Measurements from ENCODE around the gene FGGY. TPM values are rescaled to one million over a fixed set of nuclear protein-coding genes. Genes with fewer than 3 reads are reported as not detected.

FGGY gene
- total RNA-seq, 2 donors from 2014 or later, result 12.2 to 17.4 TPM

DNA sequence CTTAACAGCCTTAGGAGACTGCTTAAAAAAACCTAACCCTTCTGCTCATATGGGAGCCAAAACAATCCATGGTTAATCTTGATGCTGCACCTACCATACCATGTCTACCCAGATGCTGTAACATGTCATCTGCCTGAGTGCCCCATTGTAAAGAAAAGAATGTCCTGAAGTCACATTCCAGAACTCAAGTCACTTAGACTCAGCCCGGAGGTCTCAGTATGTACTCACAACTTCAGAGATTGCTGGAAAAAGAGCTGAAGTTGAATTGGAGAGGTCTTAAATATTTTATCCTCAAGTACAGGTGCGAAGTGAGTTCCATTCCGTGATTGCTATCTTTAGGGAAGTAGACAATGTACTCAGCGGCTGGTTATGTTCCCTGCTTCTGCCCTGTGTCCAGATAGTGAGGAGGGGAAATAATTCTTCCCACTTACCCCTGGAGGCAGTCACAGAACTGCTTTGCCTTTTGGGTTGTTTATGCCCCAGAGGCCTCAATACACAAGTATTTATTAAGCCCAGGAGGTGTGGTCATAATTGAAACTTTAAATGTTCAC, 460.4 kb downstream of the FGGY start:
- ATAC-seq, result no peak
- no peak for TF ChIP-seq POLR2A (IDR thresholded peaks at IDR 0.05)
- TF ChIP-seq, protein P1, sequence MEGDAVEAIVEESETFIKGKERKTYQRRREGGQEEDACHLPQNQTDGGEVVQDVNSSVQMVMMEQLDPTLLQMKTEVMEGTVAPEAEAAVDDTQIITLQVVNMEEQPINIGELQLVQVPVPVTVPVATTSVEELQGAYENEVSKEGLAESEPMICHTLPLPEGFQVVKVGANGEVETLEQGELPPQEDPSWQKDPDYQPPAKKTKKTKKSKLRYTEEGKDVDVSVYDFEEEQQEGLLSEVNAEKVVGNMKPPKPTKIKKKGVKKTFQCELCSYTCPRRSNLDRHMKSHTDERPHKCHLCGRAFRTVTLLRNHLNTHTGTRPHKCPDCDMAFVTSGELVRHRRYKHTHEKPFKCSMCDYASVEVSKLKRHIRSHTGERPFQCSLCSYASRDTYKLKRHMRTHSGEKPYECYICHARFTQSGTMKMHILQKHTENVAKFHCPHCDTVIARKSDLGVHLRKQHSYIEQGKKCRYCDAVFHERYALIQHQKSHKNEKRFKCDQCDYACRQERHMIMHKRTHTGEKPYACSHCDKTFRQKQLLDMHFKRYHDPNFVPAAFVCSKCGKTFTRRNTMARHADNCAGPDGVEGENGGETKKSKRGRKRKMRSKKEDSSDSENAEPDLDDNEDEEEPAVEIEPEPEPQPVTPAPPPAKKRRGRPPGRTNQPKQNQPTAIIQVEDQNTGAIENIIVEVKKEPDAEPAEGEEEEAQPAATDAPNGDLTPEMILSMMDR (IDR thresholded peaks at IDR 0.05), result no peak
- intact Hi-C loops (cut with DNase I), result no loop called here
- H3K4me1 ChIP-seq, result peaks cover 10% of the 10 kb centered on the region
- no peak overlapping the region for H3K27ac ChIP-seq
- no peaks in the 10 kb centered on the region for H3K27me3 ChIP-seq
- no peak overlapping the region for H3K4me3 ChIP-seq
- no peaks in the 10 kb centered on the region for H3K36me3 ChIP-seq (replicated peaks in 1 of 2; ENCODE audit: insufficient read depth in 1 of 2, low read depth in 2 of 2)
- 80 to 93% methylated on average over 4 of the region's 4 CpGs for WGBS, 2 donors
- no peaks in the 10 kb centered on the region for H3K9me3 ChIP-seq
- no peak for DNase-seq

DNA sequence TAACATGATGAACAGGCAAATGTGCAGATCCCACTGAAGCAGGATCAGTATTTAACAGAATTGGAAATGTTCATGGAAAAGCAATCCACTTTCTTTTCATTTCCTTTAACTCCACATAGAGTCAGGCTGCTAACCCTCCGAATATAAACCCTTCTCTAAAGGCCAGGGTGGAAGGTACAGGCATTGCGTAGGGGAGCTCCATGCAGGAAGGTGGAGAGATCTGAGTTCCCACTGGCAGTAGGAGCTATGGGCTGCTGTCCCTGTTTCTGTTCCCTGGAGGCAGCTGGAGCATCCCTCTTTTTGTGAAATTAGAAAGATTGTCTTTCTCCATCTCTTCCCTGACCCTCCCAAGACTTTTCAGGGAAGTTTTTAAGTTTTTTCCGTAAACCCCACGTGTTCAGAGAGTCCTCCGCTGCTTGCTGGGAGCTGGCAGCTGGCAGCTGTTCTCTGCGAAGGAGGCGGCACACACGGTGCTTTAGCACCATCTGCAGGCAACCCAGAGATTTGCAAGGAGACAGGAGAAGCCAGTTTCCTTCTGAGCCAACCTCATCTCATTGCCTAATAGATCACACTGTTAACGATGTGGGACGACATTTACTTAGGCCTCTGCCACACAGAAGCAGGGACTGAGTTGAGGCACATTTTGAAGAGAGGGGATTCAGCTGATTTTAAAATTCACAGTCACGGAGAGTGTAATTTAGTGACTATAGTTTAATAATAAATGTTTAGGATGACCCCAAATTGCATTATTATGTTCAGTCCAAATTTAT, 462.4 kb downstream of the FGGY start:
- DNase-seq (peak; percentile 82 to 87 (median 87)), ATAC-seq (peak; percentile 99)
- 1 to 2% methylated on average over 11 of the region's 11 CpGs for WGBS, 2 donors
- H3K27ac ChIP-seq, result peak overlapping the region in 3 of 4 donors; percentile 32 to 48 (median 47)
- TF ChIP-seq, protein P1 (IDR thresholded peaks at IDR 0.05), result peak; percentile 86 to 98 (median 98)
- no peak for TF ChIP-seq POLR2A (IDR thresholded peaks at IDR 0.05)
- no peaks in the 10 kb centered on the region for H3K36me3 ChIP-seq (replicated peaks in 1 of 2; ENCODE audit: insufficient read depth in 1 of 2, low read depth in 2 of 2)
- intact Hi-C loops (cut with DNase I), result no loop called here
- no peaks in the 10 kb centered on the region for H3K27me3 ChIP-seq
- H3K9me3 ChIP-seq, result no peaks in the 10 kb centered on the region
- H3K4me3 ChIP-seq, result no peak overlapping the region
- H3K4me1 ChIP-seq, result peaks cover 10% of the 10 kb centered on the region

DNA sequence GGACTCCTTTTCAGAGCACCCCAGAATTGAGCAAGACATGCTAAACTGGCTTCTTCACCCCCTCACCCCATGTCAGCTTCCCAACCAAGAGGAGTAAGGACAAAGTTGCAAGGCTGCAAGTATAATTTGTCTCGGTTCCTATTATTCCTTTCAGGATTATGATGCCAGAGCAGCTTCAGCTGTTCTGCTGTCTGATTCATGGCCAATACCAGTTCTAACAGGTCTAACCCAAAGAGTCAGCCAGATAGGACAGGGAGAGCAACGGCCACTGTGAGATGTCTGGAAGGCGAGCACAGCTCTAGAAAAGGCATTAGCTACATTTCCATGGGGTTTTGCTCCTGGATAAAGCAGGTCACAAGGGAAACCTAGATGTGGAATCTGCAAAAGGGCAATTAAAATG, 464.5 kb downstream of the FGGY start:
- DNase-seq, result no peak
- Histone ChIP-seq H3K4me3 (no peak overlapping the region), H3K27ac (no peak overlapping the region), H3K36me3 (replicated peaks in 1 of 2; ENCODE audit: insufficient read depth in 1 of 2, low read depth in 2 of 2) (no peaks in the 10 kb centered on the region), H3K4me1 (peaks cover 10% of the 10 kb centered on the region), H3K9me3 (no peaks in the 10 kb centered on the region), H3K27me3 (no peaks in the 10 kb centered on the region)
- intact Hi-C loops (cut with DNase I), result no loop called here
- WGBS, 2 donors, result 74 to 90% methylated on average over 3 of the region's 3 CpGs
- TF ChIP-seq, protein P1 (IDR thresholded peaks at IDR 0.05), result no peak
- TF ChIP-seq POLR2A (IDR thresholded peaks at IDR 0.05), result no peak
- no peak for ATAC-seq

DNA sequence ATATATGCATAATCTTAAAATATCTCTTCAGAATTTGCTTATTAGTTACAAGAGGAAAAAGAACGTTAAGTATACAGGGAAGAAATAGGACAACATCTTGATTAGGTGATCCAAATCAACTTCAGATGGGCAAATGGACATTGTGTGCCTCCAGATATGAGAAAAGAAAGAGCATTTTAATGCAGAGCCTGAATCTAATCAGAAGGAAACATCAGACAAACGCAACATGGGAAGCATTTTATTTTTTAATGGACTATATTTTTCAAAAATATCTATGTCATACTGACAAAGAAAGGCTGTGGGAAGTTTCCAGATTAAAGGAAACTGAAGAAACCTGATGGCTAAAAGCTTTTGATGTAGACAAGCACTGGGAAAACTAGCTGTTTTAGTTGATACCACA, 466.5 kb downstream of the FGGY start:
- Histone ChIP-seq H3K4me3 (no peak overlapping the region), H3K4me1 (peaks cover 10% of the 10 kb centered on the region), H3K27ac (no peak overlapping the region), H3K27me3 (no peaks in the 10 kb centered on the region), H3K36me3 (replicated peaks in 1 of 2; ENCODE audit: insufficient read depth in 1 of 2, low read depth in 2 of 2) (no peaks in the 10 kb centered on the region), H3K9me3 (no peaks in the 10 kb centered on the region)
- TF ChIP-seq POLR2A (IDR thresholded peaks at IDR 0.05), result no peak
- TF ChIP-seq, protein P1 (IDR thresholded peaks at IDR 0.05), result no peak
- intact Hi-C loops (cut with DNase I), result no loop called here
- WGBS, 2 donors, result 60 to 63% methylated on average over 2 of the region's 2 CpGs
- DNase-seq (no peak), ATAC-seq (no peak)

Data from body of pancreas (tissue), 4 donors.